Mesodermal cell (in vitro differentiated cells): ENCODE measurements around the gene ZNF227.
"Not testable (repeated sequence)": the region's sequence is repeated elsewhere in the genome, so short reads cannot be mapped to it uniquely, and the experiment has no call there.

ENCODE experiments used
- H3K27ac ChIP-seq: 2 replicates; pipeline ENCODE4 v1.7.0; 2013; ENCODE audit warnings: mild to moderate bottlenecking, low read depth, low read length, moderate library complexity; ENCODE audit not compliant: severe bottlenecking
- H3K36me3 ChIP-seq: 2 replicates; pipeline ENCODE4 v1.7.1; 2013; ENCODE audit warnings: mild to moderate bottlenecking, low read length, moderate library complexity; ENCODE audit not compliant: control insufficient read depth, insufficient read depth
- H3K4me1 ChIP-seq: one replicate; pipeline ENCODE4 v1.7.1; 2013; ENCODE audit warnings: mild to moderate bottlenecking, low read length; ENCODE audit not compliant: insufficient read depth, control insufficient read depth, poor library complexity, severe bottlenecking
- H3K4me3 ChIP-seq: 2 replicates; pipeline ENCODE4 v1.7.0; 2013; ENCODE audit warnings: low read length, control low read depth, mild to moderate bottlenecking; ENCODE audit not compliant: insufficient read depth, poor library complexity, severe bottlenecking; ENCODE audit errors: extremely low read depth
- H3K9me3 ChIP-seq: 2 replicates; pipeline ENCODE4 v1.7.1; 2013; ENCODE audit warnings: mild to moderate bottlenecking, low read length, moderate library complexity; ENCODE audit not compliant: control insufficient read depth
- WGBS, 2 experiments: methylation state at CpG; one replicate each; pipeline ENCODE4 v1.1.5; 2013; ENCODE audit warnings: missing lambda C conversion rate in 2 of 2; ENCODE audit not compliant: insufficient coverage in 2 of 2; 5-methylcytosine and 5-hydroxymethylcytosine counted together

ZNF227 gene

DNA sequence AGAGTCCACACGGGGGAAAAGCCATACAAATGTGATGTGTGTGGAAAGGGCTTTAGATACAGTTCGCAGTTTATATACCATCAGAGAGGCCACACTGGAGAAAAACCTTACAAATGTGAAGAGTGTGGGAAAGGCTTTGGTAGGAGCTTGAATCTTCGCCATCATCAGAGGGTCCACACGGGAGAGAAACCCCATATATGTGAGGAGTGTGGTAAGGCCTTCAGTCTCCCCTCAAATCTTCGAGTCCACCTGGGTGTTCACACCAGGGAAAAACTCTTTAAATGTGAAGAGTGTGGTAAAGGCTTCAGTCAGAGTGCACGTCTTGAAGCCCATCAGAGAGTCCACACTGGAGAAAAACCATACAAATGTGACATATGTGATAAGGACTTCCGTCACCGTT is 24.1 kb downstream of the ZNF227 start:
- Histone ChIP-seq H3K27ac (no peak overlapping the region), H3K4me3 (no peak overlapping the region), H3K9me3 (no peaks in the 10 kb centered on the region), H3K36me3 (peaks cover 56% of the 10 kb centered on the region), H3K4me1 (no peaks in the 10 kb centered on the region)
- WGBS, 2 experiments: 97 to 100% methylated on average over 5 to 7 of the region's 8 CpGs

DNA sequence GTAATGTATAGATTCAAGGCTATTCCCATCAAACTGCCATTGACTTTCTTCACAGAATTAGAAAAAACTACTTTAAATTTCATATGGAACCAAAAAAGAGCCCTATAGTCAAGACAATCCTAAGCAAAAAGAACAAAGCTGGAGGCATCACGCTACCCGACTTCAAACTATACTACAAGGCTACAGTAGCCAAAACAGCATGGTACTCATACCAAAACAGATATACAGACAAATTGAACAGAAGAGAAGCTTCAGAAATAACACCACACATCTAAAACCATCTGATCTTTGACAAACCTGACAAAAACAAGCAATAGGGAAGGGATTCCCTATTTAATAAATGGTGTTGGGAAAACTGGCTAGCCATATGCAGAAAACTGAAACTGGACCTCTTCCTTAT is 40.0 kb downstream of the ZNF227 start:
- H3K27ac ChIP-seq, H3K36me3 ChIP-seq, H3K4me3 ChIP-seq, H3K4me1 ChIP-seq: not testable (repeated sequence)
- H3K9me3 ChIP-seq: peaks cover 44% of the 10 kb centered on the region
- 92 to 100% methylated on average over 2 of the region's 2 CpGs for WGBS, 2 experiments

DNA sequence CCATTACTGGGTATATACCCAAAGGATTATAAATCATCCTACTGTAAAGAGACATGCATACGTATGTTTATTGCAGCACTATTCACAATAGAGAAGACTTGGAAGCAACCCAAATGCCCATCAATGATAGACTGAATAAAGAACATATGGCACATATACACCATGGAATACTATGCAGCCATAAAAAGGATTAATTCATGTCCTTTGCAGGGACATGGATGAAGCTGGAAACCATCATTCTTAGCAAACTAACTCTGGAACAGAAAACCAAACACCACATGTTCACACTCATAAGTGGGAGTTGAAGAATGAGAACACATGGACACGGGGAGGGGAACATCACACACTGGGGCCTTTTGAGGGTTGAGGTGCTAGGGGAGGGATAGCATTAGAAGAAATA is 41.1 kb downstream of the ZNF227 start:
- H3K4me3 ChIP-seq, H3K36me3 ChIP-seq, H3K4me1 ChIP-seq, H3K27ac ChIP-seq: not testable (repeated sequence)
- peaks cover 48% of the 10 kb centered on the region for H3K9me3 ChIP-seq
- WGBS, 2 experiments: 100% methylated on average over 1 of the region's 2 CpGs; no CpG with 5 or more reads in 1 of the 2 experiments

DNA sequence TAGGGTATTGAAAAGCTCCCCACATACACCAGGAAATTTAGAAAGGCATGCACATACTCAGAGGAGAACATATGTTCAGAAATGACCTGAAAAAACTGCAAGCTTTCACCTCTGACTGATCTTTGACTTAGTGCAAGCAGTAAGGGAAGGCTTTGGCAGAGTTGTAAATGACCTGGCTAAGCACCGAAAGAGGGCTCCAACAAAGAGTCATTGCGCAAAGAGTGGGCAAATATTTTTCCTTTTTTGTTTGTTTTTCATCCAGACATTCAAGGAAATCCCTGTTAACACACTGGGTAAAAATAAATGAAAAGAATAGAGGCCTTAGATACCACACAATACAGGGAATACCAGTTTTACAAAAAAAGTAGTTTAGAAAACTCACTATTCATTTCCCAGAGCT is 42.2 kb downstream of the ZNF227 start:
- Histone ChIP-seq H3K4me3 (no peak overlapping the region), H3K9me3 (peaks cover 52% of the 10 kb centered on the region), H3K4me1 (no peaks in the 10 kb centered on the region), H3K27ac (no peak overlapping the region), H3K36me3 (no peaks in the 10 kb centered on the region)
- WGBS, 2 experiments: 100% methylated on average over 1 of the region's 2 CpGs

DNA sequence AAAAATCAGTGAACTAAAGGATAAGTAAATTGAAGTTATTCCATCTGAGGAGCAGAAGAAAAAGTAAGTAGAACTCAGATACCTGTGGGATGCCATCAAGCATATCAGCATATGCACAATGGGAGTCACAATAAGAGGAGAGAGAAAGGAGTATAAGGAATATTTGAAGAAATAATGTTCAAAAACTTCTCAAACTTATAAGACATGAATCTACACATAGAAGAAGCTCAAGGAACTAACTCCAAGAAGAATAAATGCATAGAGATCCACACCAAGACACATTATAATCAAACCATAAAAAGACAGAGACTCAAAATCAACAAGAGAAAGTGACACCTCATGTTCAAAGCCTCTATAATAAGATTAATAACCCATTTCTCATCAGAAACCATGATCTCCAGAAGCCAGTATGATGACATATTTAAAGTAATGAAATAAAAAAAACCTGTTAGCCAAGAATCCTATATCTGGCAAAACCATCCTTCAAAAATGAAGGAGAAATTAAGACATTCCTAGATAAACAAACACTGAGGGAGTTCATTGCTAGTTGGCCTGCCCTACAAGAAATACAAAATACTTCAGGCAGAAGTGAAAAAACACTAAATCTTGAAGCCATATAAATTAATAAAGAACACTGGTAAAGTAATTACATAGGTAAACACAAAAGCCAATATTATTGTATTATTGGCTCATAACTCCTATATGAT is 43.5 kb downstream of the ZNF227 start:
- Histone ChIP-seq H3K4me1 (no peaks in the 10 kb centered on the region), H3K9me3 (peaks cover 41% of the 10 kb centered on the region), H3K36me3 (no peaks in the 10 kb centered on the region), H3K4me3 (no peak overlapping the region), H3K27ac (no peak overlapping the region)

DNA sequence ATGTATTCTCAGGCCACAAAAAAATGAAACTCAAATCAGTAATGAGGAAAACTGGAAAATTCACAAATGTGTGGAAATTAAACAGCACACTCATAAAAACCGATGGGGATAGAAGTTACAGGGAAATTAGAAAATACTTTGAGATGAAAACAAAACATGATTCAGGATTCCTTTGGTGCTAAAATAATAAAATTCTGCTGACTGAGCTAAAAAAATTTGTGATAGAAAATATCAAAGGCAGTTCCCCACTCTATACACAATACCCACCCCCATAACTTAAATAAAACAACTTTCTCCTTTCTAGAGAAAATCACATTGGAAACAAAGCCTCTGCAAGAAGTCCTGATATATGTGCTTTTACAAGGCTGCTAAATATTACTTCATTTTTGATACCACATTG is 45.8 kb downstream of the ZNF227 start:
- H3K9me3 ChIP-seq: peaks cover 37% of the 10 kb centered on the region
- H3K4me3 ChIP-seq: no peak overlapping the region
- H3K36me3 ChIP-seq: no peaks in the 10 kb centered on the region
- 100% methylated on average over 1 of the region's 1 CpG; no CpG with 5 or more reads in 1 of the 2 experiments for WGBS, 2 experiments
- no peak overlapping the region for H3K27ac ChIP-seq
- H3K4me1 ChIP-seq: no peaks in the 10 kb centered on the region

DNA sequence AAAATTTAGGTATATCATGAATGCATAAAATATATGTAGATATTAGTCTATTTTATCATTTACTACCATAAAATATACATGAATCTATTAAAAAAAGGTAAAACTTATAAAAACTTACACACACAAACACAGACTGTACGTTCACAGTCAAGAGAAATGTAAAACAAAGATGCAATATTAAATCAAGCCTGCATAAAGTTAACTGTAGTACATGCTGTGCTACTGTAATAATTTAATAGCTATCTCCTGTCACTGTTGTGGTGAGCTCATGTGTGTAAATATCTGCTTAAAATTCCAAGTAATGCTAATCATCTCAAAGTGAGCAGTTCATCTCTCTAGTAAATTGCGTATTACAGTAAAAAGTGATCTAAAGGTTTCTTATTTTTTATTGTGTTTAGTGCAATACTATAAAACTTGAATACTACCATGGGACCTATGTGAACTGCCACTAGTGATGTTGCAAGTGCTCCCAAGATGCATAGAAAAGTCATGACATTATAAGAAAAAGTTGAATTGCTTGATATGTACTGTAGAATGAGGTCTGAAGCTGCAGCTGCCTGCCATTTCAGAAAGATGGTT is 46.6 kb downstream of the ZNF227 start:
- Histone ChIP-seq H3K36me3 (no peaks in the 10 kb centered on the region), H3K4me1 (no peaks in the 10 kb centered on the region), H3K4me3 (no peak overlapping the region), H3K27ac (no peak overlapping the region), H3K9me3 (peaks cover 29% of the 10 kb centered on the region)
- WGBS, 2 experiments: no CpG with 5 or more reads among the region's 2 CpGs

DNA sequence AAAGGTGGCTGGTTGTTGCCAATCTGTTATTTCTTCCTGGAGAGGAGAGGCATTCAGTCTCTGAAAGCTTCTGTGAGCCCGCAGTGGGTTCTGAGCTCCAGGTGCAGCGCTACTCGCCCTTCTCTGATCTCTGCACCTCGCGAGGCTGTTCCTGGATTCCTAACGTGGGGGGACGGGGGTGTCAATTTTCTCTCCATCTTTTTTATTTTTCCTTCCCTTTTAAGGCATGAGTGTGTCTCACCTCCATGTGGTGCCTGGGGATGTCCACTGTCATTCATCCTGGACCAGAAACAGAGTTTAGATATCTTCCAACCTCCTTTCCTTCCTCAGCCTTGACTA is 48.0 kb downstream of the ZNF227 start:
- H3K27ac ChIP-seq: no peak overlapping the region
- H3K36me3 ChIP-seq: no peaks in the 10 kb centered on the region
- WGBS, 2 experiments: 63 to 68% methylated on average over 3 to 7 of the region's 7 CpGs
- peak overlapping the region; percentile 31 for H3K4me3 ChIP-seq
- H3K9me3 ChIP-seq: peaks cover 15% of the 10 kb centered on the region
- H3K4me1 ChIP-seq: no peaks in the 10 kb centered on the region

DNA sequence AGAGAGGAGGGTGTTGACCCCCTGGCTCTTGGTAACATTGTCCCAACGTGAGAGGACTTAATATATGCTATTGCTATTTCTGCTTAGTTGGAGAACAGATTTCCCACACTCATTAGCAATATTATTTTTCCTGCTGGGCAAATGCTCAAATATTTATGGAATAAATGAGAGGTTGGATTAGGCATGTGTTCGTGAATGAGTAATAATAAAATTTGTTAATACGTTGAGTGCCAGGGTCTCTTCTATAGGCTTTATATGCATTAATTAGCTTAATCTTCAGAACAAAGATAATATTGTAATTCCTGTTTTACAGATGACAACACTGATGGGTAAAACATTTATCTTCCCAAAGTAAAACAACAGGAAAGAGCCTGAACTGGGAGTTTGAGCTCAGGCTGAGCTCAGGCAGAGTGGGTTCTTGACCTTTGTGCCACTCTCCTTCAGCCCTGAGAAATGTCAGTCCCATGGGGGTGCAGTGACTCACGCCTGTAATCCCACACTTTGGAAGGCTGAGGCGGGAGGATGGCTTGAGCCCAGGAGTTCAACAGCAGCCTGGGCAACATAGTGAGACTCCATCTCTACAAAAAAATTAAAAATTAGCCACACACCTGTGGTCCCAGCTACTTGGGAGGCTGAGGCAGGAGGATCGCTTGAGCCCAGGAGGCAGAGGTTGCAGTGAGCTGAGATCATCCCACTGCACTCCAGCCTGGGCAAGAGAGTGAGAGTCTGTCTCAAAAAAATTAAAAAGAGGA is 48.5 kb downstream of the ZNF227 start:
- peaks cover 11% of the 10 kb centered on the region for H3K9me3 ChIP-seq
- 59 to 100% methylated on average over 1 to 2 of the region's 6 CpGs for WGBS, 2 experiments
- H3K4me1 ChIP-seq: no peaks in the 10 kb centered on the region
- H3K36me3 ChIP-seq: no peaks in the 10 kb centered on the region
- H3K4me3 ChIP-seq: no peak overlapping the region
- no peak overlapping the region for H3K27ac ChIP-seq

DNA sequence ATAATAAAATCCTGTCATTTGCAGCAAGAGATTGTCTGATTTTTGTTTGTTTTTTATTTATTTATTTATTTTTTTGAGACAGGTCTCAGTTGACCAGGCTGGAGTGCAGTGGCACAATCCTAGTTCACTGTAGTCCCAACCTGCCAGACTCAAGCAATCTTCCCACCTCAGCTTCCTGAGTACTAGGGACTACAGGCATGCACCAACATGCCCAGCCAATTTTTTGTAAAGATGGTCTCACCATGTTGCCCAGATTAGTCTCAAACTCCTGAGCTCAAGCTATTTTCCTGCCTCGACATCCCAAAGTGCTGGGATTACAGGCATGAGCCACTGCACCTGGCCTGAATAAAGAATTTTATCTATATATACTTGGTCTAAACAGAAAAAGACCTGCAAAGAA is 65.0 kb downstream of the ZNF227 start:
- H3K27ac ChIP-seq: no peak overlapping the region
- H3K9me3 ChIP-seq: peaks cover 3% of the 10 kb centered on the region
- no CpG with 5 or more reads among the region's 1 CpG for WGBS, 2 experiments
- peaks cover 11% of the 10 kb centered on the region for H3K36me3 ChIP-seq
- H3K4me3 ChIP-seq: no peak overlapping the region
- no peaks in the 10 kb centered on the region for H3K4me1 ChIP-seq

DNA sequence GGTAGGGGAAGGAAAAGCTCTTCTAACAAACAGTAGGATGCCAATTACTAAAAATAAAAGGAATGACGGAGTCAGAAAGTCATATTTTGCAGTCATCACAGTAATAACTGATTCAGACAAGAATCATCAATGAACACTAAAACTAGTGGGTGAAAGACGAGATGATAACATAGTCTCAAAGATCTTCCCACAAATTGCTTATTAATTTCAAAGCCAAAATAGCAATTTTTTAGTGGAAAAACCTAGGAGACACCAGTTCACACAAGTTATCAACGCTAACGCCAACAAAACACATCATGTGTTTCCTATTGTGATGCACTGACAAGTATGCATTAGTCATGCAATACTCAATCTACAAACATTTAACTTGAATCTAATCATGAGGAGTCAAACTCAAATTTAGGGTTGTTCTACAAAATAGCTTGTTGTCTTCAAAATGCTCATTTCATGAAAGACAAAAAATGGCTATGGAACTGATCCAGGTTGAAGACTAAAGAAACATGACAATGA is 65.9 kb downstream of the ZNF227 start:
- Histone ChIP-seq H3K27ac (no peak overlapping the region), H3K36me3 (peaks cover 10% of the 10 kb centered on the region), H3K4me3 (no peak overlapping the region), H3K4me1 (no peaks in the 10 kb centered on the region), H3K9me3 (peaks cover 3% of the 10 kb centered on the region)
- 89 to 100% methylated on average over 2 to 4 of the region's 4 CpGs for WGBS, 2 experiments
